Endodermal cell (in vitro differentiated cells): Measurements from ENCODE around the gene TBX20. TPM values are rescaled to one million over a fixed set of nuclear protein-coding genes. Genes with fewer than 3 reads are reported as not detected.

ENCODE experiments used
- DNase-seq: peaks from one replicate; pipeline ENCODE4 v3.0.0-alpha.2; 2017
- H3K27ac ChIP-seq: 2 replicates; pipeline ENCODE4 v1.5.1; 2013; ENCODE audit warnings: mild to moderate bottlenecking, low read depth, low read length, moderate library complexity
- H3K27me3 ChIP-seq: 2 replicates; pipeline ENCODE4 v1.6.1; 2013; ENCODE audit warnings: mild to moderate bottlenecking, low read length, moderate library complexity; ENCODE audit not compliant: insufficient read depth, control insufficient read depth, poor library complexity, severe bottlenecking
- H3K36me3 ChIP-seq: 2 replicates; pipeline ENCODE4 v1.7.0; 2013; ENCODE audit warnings: mild to moderate bottlenecking, low read length, moderate library complexity; ENCODE audit not compliant: control insufficient read depth, insufficient read depth
- H3K4me1 ChIP-seq: one replicate; pipeline ENCODE4 v1.7.0; 2013; ENCODE audit warnings: low read length; ENCODE audit not compliant: control insufficient read depth, insufficient read depth
- H3K4me3 ChIP-seq: 2 replicates; pipeline ENCODE4 v1.5.1; 2013; ENCODE audit warnings: mild to moderate bottlenecking, low read length, moderate library complexity
- H3K9ac ChIP-seq: 2 replicates; pipeline ENCODE4 v1.6.1; 2013; ENCODE audit warnings: mild to moderate bottlenecking, low read length, moderate library complexity; ENCODE audit not compliant: poor library complexity, severe bottlenecking; ENCODE audit errors: extremely low read depth
- H3K9me3 ChIP-seq: 2 replicates; pipeline ENCODE4 v1.6.1; 2013; ENCODE audit warnings: mild to moderate bottlenecking, low read length, moderate library complexity; ENCODE audit not compliant: control insufficient read depth
- H3K27ac Mint-ChIP-seq: 2 replicates; pipeline ENCODE4 v1.8.0; 2020; ENCODE audit warnings: mixed read lengths
- H3K27me3 Mint-ChIP-seq: 2 replicates; pipeline ENCODE4 v1.8.0; 2021; ENCODE audit warnings: mild to moderate bottlenecking, mixed read lengths; ENCODE audit not compliant: insufficient read depth
- H3K36me3 Mint-ChIP-seq: 2 replicates; pipeline ENCODE4 v1.8.0; 2020; ENCODE audit warnings: low read depth, mixed read lengths
- H3K4me1 Mint-ChIP-seq: 2 replicates; pipeline ENCODE4 v1.8.0; 2020; ENCODE audit warnings: mixed read lengths
- H3K4me3 Mint-ChIP-seq: 2 replicates; pipeline ENCODE4 v1.8.0; 2020; ENCODE audit warnings: mild to moderate bottlenecking, moderate library complexity, mixed read lengths
- H3K9me3 Mint-ChIP-seq: 2 replicates; pipeline ENCODE4 v1.8.0; 2020; ENCODE audit warnings: mild to moderate bottlenecking, mixed read lengths
- WGBS, 2 experiments: methylation state at CpG; one replicate each; pipeline versions ENCODE4 v1.1.5 to v1.1.7; 2013; ENCODE audit warnings: missing lambda C conversion rate in 2 of 2, mixed read lengths in 1 of 2; ENCODE audit not compliant: insufficient coverage in 1 of 2, insufficient read length in 1 of 2; 5-methylcytosine and 5-hydroxymethylcytosine counted together
- total RNA-seq, 2 donors: library from RNA; stranded (reverse); fragmentation: NEBNext Ultra II Directional in 1 of 2; extraction: Animal tissue kit (Norgen Biotek cat#: 25700) in 1 of 2; gene quantifications; 2 replicates in 1 of 2; 3 replicates in 1 of 2; pipeline ENCODE4 v1.2.1, GENCODE V29; 2021
- TF ChIP-seq, protein P1 (sequence below): fragments of 200-600 bp; sonication (generic); conservative IDR thresholded peaks from 2 replicates; pipeline ENCODE4 v1.5.0; 2021; ENCODE audit warnings: antibody characterized with exemption, mild to moderate bottlenecking

The TBX20 gene
- total RNA-seq, 2 donors from 2014 or later, result 18.6 to 35.2 TPM

DNA sequence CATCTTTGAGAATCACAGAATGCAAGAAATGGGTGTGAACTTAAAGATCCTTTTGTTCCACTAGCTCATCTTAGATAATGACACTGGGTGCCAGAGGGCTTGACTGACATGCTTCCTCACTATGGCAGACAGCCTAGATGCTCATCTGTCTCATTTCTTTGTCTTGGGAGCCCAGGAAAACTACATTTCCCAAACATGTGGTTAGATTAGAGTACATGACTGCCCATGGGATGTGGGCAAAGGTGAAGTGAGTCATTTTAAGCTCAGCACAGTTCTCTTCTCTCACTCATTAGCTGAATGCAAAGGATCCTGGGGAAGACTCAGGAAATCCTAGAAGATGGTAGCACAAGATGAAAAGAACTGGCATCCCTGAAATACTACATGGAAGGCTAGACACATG lies 32.5 kb upstream of the TBX20 start:
- no peaks in the 10 kb centered on the region for H3K36me3 ChIP-seq
- no peak overlapping the region for H3K4me3 ChIP-seq
- no peak overlapping the region for H3K9ac ChIP-seq
- peaks cover 16% of the 10 kb centered on the region for H3K4me1 Mint-ChIP-seq
- no peak overlapping the region for H3K27ac Mint-ChIP-seq
- no peak for DNase-seq
- H3K4me1 ChIP-seq, result peaks cover 2% of the 10 kb centered on the region
- peaks cover 10% of the 10 kb centered on the region for H3K9me3 ChIP-seq
- no peak overlapping the region for H3K4me3 Mint-ChIP-seq
- TF ChIP-seq, protein P1, sequence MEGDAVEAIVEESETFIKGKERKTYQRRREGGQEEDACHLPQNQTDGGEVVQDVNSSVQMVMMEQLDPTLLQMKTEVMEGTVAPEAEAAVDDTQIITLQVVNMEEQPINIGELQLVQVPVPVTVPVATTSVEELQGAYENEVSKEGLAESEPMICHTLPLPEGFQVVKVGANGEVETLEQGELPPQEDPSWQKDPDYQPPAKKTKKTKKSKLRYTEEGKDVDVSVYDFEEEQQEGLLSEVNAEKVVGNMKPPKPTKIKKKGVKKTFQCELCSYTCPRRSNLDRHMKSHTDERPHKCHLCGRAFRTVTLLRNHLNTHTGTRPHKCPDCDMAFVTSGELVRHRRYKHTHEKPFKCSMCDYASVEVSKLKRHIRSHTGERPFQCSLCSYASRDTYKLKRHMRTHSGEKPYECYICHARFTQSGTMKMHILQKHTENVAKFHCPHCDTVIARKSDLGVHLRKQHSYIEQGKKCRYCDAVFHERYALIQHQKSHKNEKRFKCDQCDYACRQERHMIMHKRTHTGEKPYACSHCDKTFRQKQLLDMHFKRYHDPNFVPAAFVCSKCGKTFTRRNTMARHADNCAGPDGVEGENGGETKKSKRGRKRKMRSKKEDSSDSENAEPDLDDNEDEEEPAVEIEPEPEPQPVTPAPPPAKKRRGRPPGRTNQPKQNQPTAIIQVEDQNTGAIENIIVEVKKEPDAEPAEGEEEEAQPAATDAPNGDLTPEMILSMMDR, result no peak
- H3K27ac ChIP-seq, result no peak overlapping the region
- H3K9me3 Mint-ChIP-seq, result peaks cover 7% of the 10 kb centered on the region
- no peaks in the 10 kb centered on the region for H3K36me3 Mint-ChIP-seq
- peaks cover 2% of the 10 kb centered on the region for H3K27me3 Mint-ChIP-seq
- H3K27me3 ChIP-seq, result no peaks in the 10 kb centered on the region

DNA sequence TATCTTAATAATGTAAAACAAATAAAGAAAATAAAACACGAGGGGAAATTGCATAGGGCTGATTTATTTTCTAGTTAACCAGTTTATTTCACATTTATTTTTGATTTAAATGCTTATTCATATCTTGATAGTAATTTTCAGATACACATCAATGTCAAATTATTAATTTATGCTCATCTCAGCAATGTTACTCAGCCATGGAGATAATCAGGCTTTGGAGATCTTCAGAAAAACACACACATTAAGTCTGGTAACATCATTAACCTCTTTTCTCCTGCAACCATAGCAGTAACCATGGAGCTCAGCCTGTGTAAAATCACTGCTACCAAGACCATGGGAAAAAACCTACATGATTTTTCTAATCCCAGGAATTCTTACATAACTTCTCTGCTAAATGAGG lies 31.9 kb upstream of the TBX20 start:
- Histone ChIP-seq H3K4me1 (peaks cover 2% of the 10 kb centered on the region), H3K27me3 (no peaks in the 10 kb centered on the region), H3K36me3 (no peaks in the 10 kb centered on the region), H3K9ac (no peak overlapping the region), H3K9me3 (peaks cover 10% of the 10 kb centered on the region), H3K27ac (no peak overlapping the region), H3K4me3 (peak overlapping the region; percentile 16)
- Mint-ChIP-seq H3K27me3 (peaks cover 2% of the 10 kb centered on the region), H3K4me1 (peaks cover 22% of the 10 kb centered on the region), H3K36me3 (no peaks in the 10 kb centered on the region), H3K9me3 (peaks cover 7% of the 10 kb centered on the region), H3K4me3 (no peak overlapping the region), H3K27ac (no peak overlapping the region)
- DNase-seq, result no peak
- TF ChIP-seq, protein P1, result no peak
- WGBS, 2 experiments, result no CpG with 5 or more reads among the region's 1 CpG

DNA sequence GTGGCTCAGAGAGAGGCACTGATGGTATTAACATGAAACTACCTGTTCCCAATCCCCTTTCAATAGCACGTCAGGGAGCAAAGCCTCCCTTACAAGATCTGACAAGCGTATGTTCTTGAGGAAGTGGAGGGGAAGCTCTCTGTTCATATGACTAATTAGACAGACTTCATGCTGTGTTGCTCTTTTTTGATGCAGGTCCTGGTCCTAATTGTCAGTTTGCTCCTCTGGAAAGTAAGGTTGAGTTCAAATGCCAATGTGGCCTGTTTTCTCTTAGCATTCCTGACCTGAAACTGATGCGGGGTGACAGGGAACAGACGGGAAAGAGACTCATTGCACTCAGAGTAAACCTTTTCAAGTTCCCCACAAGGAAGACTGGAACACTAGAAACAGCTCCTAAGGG lies 27.0 kb upstream of the TBX20 start:
- DNase-seq, result no peak
- H3K9me3 ChIP-seq, result no peaks in the 10 kb centered on the region
- WGBS, 2 experiments, result 68 to 80% methylated on average over 3 to 4 of the region's 4 CpGs
- no peaks in the 10 kb centered on the region for H3K36me3 ChIP-seq
- H3K9me3 Mint-ChIP-seq, result no peaks in the 10 kb centered on the region
- H3K4me3 Mint-ChIP-seq, result no peak overlapping the region
- H3K9ac ChIP-seq, result no peak overlapping the region
- peaks cover 11% of the 10 kb centered on the region for H3K27me3 Mint-ChIP-seq
- H3K4me1 ChIP-seq, result peaks cover 4% of the 10 kb centered on the region
- H3K36me3 Mint-ChIP-seq, result no peaks in the 10 kb centered on the region
- H3K27ac ChIP-seq, result no peak overlapping the region
- no peak overlapping the region for H3K27ac Mint-ChIP-seq
- peaks cover 31% of the 10 kb centered on the region for H3K4me1 Mint-ChIP-seq
- no peaks in the 10 kb centered on the region for H3K27me3 ChIP-seq
- TF ChIP-seq, protein P1, result no peak
- no peak overlapping the region for H3K4me3 ChIP-seq
